IMR-90 (cell line): Measurements from ENCODE around the gene PGAP1. TPM values are rescaled to one million over a fixed set of nuclear protein-coding genes. Genes with fewer than 3 reads are reported as not detected.

Experiments used
- ATAC-seq: fragments of 200-7000 bp; cut with Tn5 transposase; 2 replicates; pipeline ENCODE4 v1.9.1; 2020; ENCODE audit warnings: low read depth, mild to moderate bottlenecking, moderate library complexity
- BruUV-seq: library from RNA; stranded (reverse); fragments of 400-500 nt; replicated peaks from 2 replicates; lab custom pipeline; 2021; lab: Mats Ljungman, UMichigan
- CTCF ChIA-PET: fragments of 300-600 bp; formaldehyde crosslinking; extraction: SDS; loops from one replicate; lab custom pipeline; 2021; ENCODE audit warnings: antibody characterized with exemption; lab: Yijun Ruan, JAX
- POLR2A ChIA-PET: fragments of 300-600 bp; sonication (Branson Sonifier 250); formaldehyde crosslinking; loops from one replicate; lab custom pipeline; 2022; ENCODE audit warnings: antibody characterized with exemption; ENCODE audit not compliant: unreplicated experiment; lab: Charles Lee
- DNase-seq: peaks from one replicate; pipeline ENCODE4 v3.0.0; 2013
- H2AFZ ChIP-seq: replicated peaks from 2 replicates; pipeline ENCODE3; 2013; ENCODE audit warnings: low read length, mild to moderate bottlenecking; ENCODE audit not compliant: poor library complexity
- H2AK5ac ChIP-seq: 2 replicates; pipeline ENCODE4 v1.6.1; 2013; ENCODE audit warnings: low read depth, low read length, inconsistent platforms
- H2AK9ac ChIP-seq: replicated peaks from 2 replicates; pipeline ENCODE3; 2013; ENCODE audit warnings: mild to moderate bottlenecking, low read depth, low read length, moderate library complexity; ENCODE audit not compliant: poor library complexity
- H2BK120ac ChIP-seq: 2 replicates; pipeline ENCODE4 v1.6.1; 2013; ENCODE audit warnings: low read depth, low read length, inconsistent platforms
- H2BK15ac ChIP-seq: 3 replicates; pipeline ENCODE4 v1.6.1; 2013; ENCODE audit warnings: low read depth, low read length, inconsistent platforms
- H2BK20ac ChIP-seq: 2 replicates; pipeline ENCODE4 v1.6.1; 2013; ENCODE audit warnings: low read depth, mild to moderate bottlenecking, inconsistent platforms, low read length, moderate library complexity
- H2BK5ac ChIP-seq: 2 replicates; pipeline ENCODE4 v1.6.1; 2013; ENCODE audit warnings: mild to moderate bottlenecking, low read depth, low read length, inconsistent platforms; ENCODE audit not compliant: poor library complexity, severe bottlenecking
- H3K14ac ChIP-seq: replicated peaks from 2 replicates; pipeline ENCODE4 v1.6.1; 2013; ENCODE audit warnings: low read depth, low read length, inconsistent platforms
- H3K18ac ChIP-seq: 2 replicates; pipeline ENCODE4 v1.6.1; 2013; ENCODE audit warnings: low read depth, low read length, control low read depth
- H3K23ac ChIP-seq: 2 replicates; pipeline ENCODE4 v1.6.1; 2013; ENCODE audit warnings: low read depth, low read length, inconsistent platforms
- H3K27ac ChIP-seq: 2 replicates; pipeline ENCODE4 v1.5.1; 2013; ENCODE audit warnings: mild to moderate bottlenecking, control low read depth, low read length; ENCODE audit not compliant: insufficient read depth
- H3K27me3 ChIP-seq: 2 replicates; pipeline ENCODE4 v1.6.1; 2013; ENCODE audit warnings: low read length; ENCODE audit not compliant: control insufficient read depth, insufficient read depth
- H3K36me3 ChIP-seq: 2 replicates; pipeline ENCODE4 v1.6.1; 2013; ENCODE audit warnings: low read length, mixed read lengths; ENCODE audit not compliant: control insufficient read depth, insufficient read depth
- H3K4ac ChIP-seq: 2 replicates; pipeline ENCODE4 v1.6.1; 2013; ENCODE audit warnings: low read depth, low read length, inconsistent platforms
- H3K4me1 ChIP-seq: 2 replicates; pipeline ENCODE4 v1.6.1; 2013; ENCODE audit warnings: low read length, mixed read lengths; ENCODE audit not compliant: control insufficient read depth, insufficient read depth
- H3K4me2 ChIP-seq: 2 replicates; pipeline ENCODE4 v1.6.1; 2013; ENCODE audit warnings: low read depth, mild to moderate bottlenecking, control low read depth, low read length, moderate library complexity
- H3K4me3 ChIP-seq: 2 replicates; pipeline ENCODE4 v1.5.1; 2013; ENCODE audit warnings: low read depth, mild to moderate bottlenecking, control low read depth, low read length, moderate library complexity; ENCODE audit not compliant: insufficient read depth
- H3K56ac ChIP-seq: 2 replicates; pipeline ENCODE4 v1.6.1; 2013; ENCODE audit warnings: low read length, inconsistent platforms; ENCODE audit not compliant: insufficient read depth; ENCODE audit errors: extremely low read depth
- H3K79me1 ChIP-seq, 2 experiments: 2 replicates each; pipeline ENCODE4 v1.6.1; 2013; ENCODE audit warnings: low read length in 2 of 2, inconsistent platforms in 1 of 2, low read depth in 1 of 2
- H3K9ac ChIP-seq: 2 replicates; pipeline ENCODE4 v1.6.1; 2013; ENCODE audit warnings: low read depth, low read length, control low read depth
- H3K9me1 ChIP-seq: 2 replicates; pipeline ENCODE4 v1.6.1; 2013; ENCODE audit warnings: low read length, inconsistent platforms; ENCODE audit not compliant: insufficient read depth
- H3K9me3 ChIP-seq: 2 replicates; pipeline ENCODE4 v1.6.1; 2013; ENCODE audit warnings: low read length; ENCODE audit not compliant: control insufficient read depth, insufficient read depth
- H4K20me1 ChIP-seq: 2 replicates; pipeline ENCODE4 v1.6.1; 2013; ENCODE audit warnings: low read length, inconsistent platforms; ENCODE audit not compliant: insufficient read depth
- H4K5ac ChIP-seq: 2 replicates; pipeline ENCODE4 v1.6.1; 2013; ENCODE audit warnings: mild to moderate bottlenecking, low read depth, low read length, control low read depth
- H4K8ac ChIP-seq, 2 experiments: 2 replicates each; pipeline ENCODE4 v1.6.1; 2013; ENCODE audit warnings: low read depth in 2 of 2, low read length in 2 of 2, control low read depth in 1 of 2, inconsistent platforms in 1 of 2
- H4K91ac ChIP-seq: 2 replicates; pipeline ENCODE4 v1.6.1; 2013; ENCODE audit warnings: low read depth, low read length, inconsistent platforms; ENCODE audit not compliant: insufficient read depth
- CEBPB ChIP-seq: IDR thresholded peaks from 2 replicates; pipeline ENCODE4 v1.6.1; 2012; ENCODE audit warnings: low read depth, low read length, improper control_type of control experiment
- FOS ChIP-seq: fragments of 150-350 bp; IDR thresholded peaks from 2 replicates; pipeline ENCODE4 v1.6.1; 2016; ENCODE audit warnings: low read depth, low read length
- WGBS, 2 experiments: methylation state at CpG; one replicate each; pipeline versions ENCODE4 v1.1.5 to v1.1.7; 2013; ENCODE audit warnings: missing lambda C conversion rate in 2 of 2; ENCODE audit not compliant: insufficient read length in 1 of 2; ENCODE audit errors: extremely low coverage in 2 of 2; 5-methylcytosine and 5-hydroxymethylcytosine counted together
- dilution Hi-C: fragments of 300-500 bp; cut with HindIII; formaldehyde crosslinking; loops from one replicate; pipeline ENCODE4 v1.14.3; 2018; ENCODE audit warnings: low sequenced_read_pairs; ENCODE audit not compliant: unreplicated experiment
- in situ Hi-C: fragments of 300-500 bp; cut with MboI; formaldehyde crosslinking; loops from 3 replicates; pipeline ENCODE4 v1.14.3; 2019; ENCODE audit warnings: low sequenced_read_pairs, inconsistent platforms, mixed read lengths
- intact Hi-C: fragments of 100-400 bp; cut with micrococcal nuclease; formaldehyde crosslinking; loops from 2 replicates; pipeline ENCODE4 v1.10.0; 2022
- polyA plus RNA-seq, 3 experiments: library from polyadenylated mRNA; depleted of rRNA; stranded (reverse); fragments of >200 nt; gene quantifications; 2 replicates each; pipeline ENCODE4 v1.2.3, GENCODE V29; 2012; ENCODE audit warnings: low replicate concordance in 1 of 3
- total RNA-seq: library from RNA; depleted of rRNA; stranded (reverse); fragments of >200 nt; gene quantifications from 2 replicates; pipeline ENCODE4 v1.2.3, GENCODE V29; 2012

Gene PGAP1
- total and polyA plus RNA-seq, 2 of the 4 experiments (the other 2 are of a cell fraction): 1.9 to 5.7 TPM

DNA sequence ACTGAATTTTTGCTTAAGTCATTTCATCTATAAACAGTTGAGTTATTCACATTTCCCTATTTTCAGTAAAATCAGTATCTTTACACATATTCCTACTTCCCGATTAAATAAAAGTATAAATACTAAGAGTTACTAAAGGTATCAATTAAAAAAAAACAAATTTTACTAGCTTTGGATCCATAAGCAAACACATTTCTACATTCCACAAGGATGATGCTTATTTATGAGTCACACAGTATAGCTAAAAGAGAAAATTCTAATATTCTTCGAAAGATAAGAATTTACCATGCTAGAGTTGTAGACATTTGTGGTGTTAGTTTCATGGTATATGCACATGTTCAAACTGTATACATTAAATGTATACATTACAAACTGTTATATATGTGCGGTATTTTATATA, 23.7 kb downstream of the PGAP1 start:
- CTCF ChIA-PET: interaction anchor here (0.6 to 0.9 kb wide), 3 partner anchors 14 to 463 kb away, joined by 3 to 4 read pairs (median 3); no protein-coding TSS in a partner anchor
- H3K27ac ChIP-seq: no peak overlapping the region
- H4K8ac ChIP-seq: no peak overlapping the region
- no peak overlapping the region for H2AK9ac ChIP-seq
- H3K36me3 ChIP-seq: peaks cover 2% of the 10 kb centered on the region; the same call in 1 of the 2 replicates
- no peak overlapping the region for H4K5ac ChIP-seq
- no peak overlapping the region for H2AFZ ChIP-seq
- no peak for TF ChIP-seq CEBPB
- TF ChIP-seq FOS: peak; percentile 17; the same call in 1 of the 2 replicates
- no peak overlapping the region for H2BK20ac ChIP-seq
- no peaks in the 10 kb centered on the region for H3K27me3 ChIP-seq
- no peak overlapping the region for H3K9ac ChIP-seq
- H4K91ac ChIP-seq: no peak overlapping the region
- no CpG with 5 or more reads among the region's 3 CpGs for WGBS, 2 experiments
- H2BK120ac ChIP-seq: no peak overlapping the region
- H3K9me3 ChIP-seq: no peaks in the 10 kb centered on the region
- no peak overlapping the region for H3K56ac ChIP-seq
- no peak overlapping the region for H2AK5ac ChIP-seq
- no TSS peak for BruUV-seq
- no peaks in the 10 kb centered on the region for H3K79me1 ChIP-seq
- in situ Hi-C loops: no loop called here
- H3K4ac ChIP-seq: no peak overlapping the region
- intact Hi-C loops: no loop called here
- DNase-seq (peak; percentile 49), ATAC-seq (peak; percentile 72)
- dilution Hi-C loops: no loop called here
- no peak overlapping the region for H3K18ac ChIP-seq
- no peak overlapping the region for H3K4me3 ChIP-seq
- no peaks in the 10 kb centered on the region for H3K4me1 ChIP-seq
- no peak overlapping the region for H3K4me2 ChIP-seq
- no peak overlapping the region for H2BK5ac ChIP-seq
- no peak overlapping the region for H2BK15ac ChIP-seq
- POLR2A ChIA-PET: no interaction called here
- H3K9me1 ChIP-seq: no peaks in the 10 kb centered on the region
- H4K20me1 ChIP-seq: no peaks in the 10 kb centered on the region
- H3K14ac ChIP-seq: no peak overlapping the region
- H3K23ac ChIP-seq: no peak overlapping the region
